ENCODE measurements around the gene STT3B. TPM values are rescaled to one million over a fixed set of nuclear protein-coding genes. Genes with fewer than 3 reads are reported as not detected.

Gene STT3B
- total RNA-seq, 3 donors from 2014 or later, result 86.0 to 118 (median 94.3) TPM

DNA sequence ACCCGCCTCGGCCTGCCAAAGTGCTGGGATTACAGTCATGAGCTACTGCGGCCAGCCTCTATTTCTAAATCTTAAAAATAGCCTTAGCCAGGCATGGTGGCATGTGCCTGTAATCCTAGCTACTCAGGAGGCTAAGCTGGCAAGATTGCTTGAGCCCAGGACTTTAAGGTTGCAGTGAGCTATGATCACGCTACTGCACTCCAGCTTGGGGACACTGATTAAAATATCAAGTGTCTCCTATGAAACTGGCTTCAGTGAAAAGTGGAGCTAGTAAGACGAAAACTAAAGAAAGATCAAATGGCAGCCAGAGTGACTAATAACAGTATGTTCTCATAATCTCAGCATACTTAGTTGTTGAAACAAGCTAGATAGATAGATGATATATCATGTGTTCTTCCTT, 112.5 kb downstream of the STT3B start:
- ATAC-seq, result no peak

DNA sequence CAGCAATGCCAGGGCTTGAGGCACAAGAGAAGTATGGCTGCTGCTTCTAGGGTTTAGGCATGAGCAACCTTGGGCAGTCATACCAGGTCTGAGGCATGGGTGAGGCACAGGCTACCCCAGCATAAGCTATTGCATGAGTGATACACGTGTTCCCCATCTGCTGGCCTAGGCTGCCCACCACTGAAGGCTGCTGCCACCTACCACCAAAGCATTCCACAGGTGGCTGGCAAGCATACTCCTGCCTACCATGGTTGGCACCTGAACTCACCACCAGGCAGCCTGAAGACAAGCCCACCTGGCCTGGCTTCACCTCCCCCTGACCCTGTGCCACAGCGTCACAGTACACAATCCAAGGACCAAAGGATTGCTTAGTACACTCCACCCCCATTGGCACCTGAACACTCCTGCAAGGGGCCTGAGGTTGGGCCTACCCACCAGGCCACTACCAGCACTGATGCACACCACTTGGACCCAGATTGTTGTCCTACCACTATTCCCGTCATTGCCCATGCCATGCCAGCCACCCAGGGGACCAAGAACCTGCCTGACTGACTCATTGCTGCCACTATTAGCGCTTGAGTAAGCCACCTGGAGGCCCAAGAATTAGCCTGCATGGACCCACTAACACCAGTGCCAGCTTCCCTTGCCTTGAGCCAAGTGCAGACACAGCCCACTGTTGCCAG, 115.7 kb downstream of the STT3B start:
- no peak for ATAC-seq
- peaks cover 55% of the 10 kb centered on the region for H3K9me3 ChIP-seq
- no peak overlapping the region for H3K4me3 ChIP-seq
- no peaks in the 10 kb centered on the region for H3K36me3 ChIP-seq (ENCODE audit: low read depth)
- intact Hi-C loops (cut with DNase I, micrococcal nuclease), result no loop called here
- DNase-seq, result no peak
- TF ChIP-seq, protein P1, sequence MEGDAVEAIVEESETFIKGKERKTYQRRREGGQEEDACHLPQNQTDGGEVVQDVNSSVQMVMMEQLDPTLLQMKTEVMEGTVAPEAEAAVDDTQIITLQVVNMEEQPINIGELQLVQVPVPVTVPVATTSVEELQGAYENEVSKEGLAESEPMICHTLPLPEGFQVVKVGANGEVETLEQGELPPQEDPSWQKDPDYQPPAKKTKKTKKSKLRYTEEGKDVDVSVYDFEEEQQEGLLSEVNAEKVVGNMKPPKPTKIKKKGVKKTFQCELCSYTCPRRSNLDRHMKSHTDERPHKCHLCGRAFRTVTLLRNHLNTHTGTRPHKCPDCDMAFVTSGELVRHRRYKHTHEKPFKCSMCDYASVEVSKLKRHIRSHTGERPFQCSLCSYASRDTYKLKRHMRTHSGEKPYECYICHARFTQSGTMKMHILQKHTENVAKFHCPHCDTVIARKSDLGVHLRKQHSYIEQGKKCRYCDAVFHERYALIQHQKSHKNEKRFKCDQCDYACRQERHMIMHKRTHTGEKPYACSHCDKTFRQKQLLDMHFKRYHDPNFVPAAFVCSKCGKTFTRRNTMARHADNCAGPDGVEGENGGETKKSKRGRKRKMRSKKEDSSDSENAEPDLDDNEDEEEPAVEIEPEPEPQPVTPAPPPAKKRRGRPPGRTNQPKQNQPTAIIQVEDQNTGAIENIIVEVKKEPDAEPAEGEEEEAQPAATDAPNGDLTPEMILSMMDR (IDR thresholded peaks at IDR 0.05), result no peak
- no peaks in the 10 kb centered on the region for H3K4me1 ChIP-seq (ENCODE audit: low read depth)

More for the DNA sequence above, 112.5 kb downstream of the STT3B start:
- intact Hi-C loops (cut with DNase I, micrococcal nuclease), result no loop called here
- Histone ChIP-seq H3K4me3 (no peak overlapping the region), H3K9me3 (peaks cover 23% of the 10 kb centered on the region), H3K36me3 (ENCODE audit: low read depth) (no peaks in the 10 kb centered on the region), H3K4me1 (ENCODE audit: low read depth) (no peaks in the 10 kb centered on the region)
- no peak for DNase-seq
- TF ChIP-seq, protein P1 (IDR thresholded peaks at IDR 0.05), result no peak

DNA sequence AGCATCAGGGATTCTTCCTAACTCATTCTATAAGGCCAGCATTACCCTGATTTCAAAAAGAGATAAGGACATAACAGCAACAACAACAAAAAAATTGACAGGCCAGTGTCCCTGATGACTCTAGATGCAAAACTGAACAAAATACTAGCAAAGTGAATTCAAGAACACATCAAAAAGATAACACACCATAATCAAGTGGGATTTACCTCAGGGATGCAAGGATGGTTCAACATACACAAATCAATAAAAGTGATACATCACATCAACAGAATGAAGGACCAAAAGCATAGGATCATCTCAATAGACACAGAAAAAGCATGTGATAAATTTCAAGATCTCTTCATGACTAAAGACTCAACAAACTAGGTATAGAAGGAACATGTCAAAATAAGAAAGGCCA, 119.6 kb downstream of the STT3B start:
- intact Hi-C loops (cut with DNase I, micrococcal nuclease), result no loop called here
- Histone ChIP-seq H3K36me3 (ENCODE audit: low read depth) (no peaks in the 10 kb centered on the region), H3K9me3 (peaks cover 90% of the 10 kb centered on the region), H3K4me3 (no peak overlapping the region), H3K4me1 (ENCODE audit: low read depth) (no peaks in the 10 kb centered on the region)
- TF ChIP-seq, protein P1 (IDR thresholded peaks at IDR 0.05), result no peak
- ATAC-seq (no peak), DNase-seq (no peak)

DNA sequence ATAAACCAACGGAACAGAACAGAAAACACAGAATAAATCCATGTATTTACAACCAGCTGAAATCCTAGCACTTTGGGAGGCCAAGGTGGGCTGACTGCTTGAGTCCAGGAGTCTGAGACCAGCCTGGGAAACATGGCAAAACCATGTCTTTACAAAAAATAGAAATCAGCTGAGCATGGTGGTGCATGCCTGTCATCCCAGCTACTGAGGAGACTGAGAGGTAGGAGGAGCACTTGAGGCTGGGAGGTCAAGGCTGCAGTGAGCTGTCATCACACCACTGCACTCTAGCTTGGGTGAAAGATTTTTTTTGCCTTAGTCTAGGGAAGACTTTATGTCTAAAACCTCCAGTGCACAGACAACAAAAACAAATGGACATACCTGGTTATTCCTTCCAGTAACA, 120.7 kb downstream of the STT3B start:
- Histone ChIP-seq H3K36me3 (ENCODE audit: low read depth) (no peaks in the 10 kb centered on the region), H3K4me1 (ENCODE audit: low read depth) (no peaks in the 10 kb centered on the region), H3K4me3 (no peak overlapping the region), H3K9me3 (peaks cover 85% of the 10 kb centered on the region)
- intact Hi-C loops (cut with DNase I, micrococcal nuclease), result no loop called here
- TF ChIP-seq, protein P1 (IDR thresholded peaks at IDR 0.05), result no peak
- ATAC-seq (no peak), DNase-seq (no peak)

DNA sequence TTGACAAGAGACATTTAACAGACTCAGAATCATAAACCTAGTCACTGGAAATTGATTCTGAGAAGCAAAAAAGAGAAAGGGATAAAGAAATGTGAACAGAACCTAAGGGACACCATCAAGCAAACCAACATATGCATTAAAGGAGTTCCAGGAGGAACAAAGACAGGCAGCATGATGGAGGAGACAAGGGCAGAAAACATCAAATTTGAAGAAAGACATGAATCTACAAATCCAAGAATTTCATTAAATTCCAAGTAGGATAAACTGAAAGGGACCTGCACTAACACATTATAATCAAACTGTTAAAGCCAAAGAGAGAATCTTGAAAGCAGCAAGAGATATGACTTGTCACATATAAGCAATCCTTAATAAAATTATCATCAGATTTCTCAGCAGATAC, 122.3 kb downstream of the STT3B start:
- TF ChIP-seq, protein P1 (IDR thresholded peaks at IDR 0.05), result no peak
- DNase-seq (no peak), ATAC-seq (no peak)
- Histone ChIP-seq H3K9me3 (peaks cover 70% of the 10 kb centered on the region), H3K36me3 (ENCODE audit: low read depth) (no peaks in the 10 kb centered on the region), H3K4me3 (no peak overlapping the region), H3K4me1 (ENCODE audit: low read depth) (no peaks in the 10 kb centered on the region)
- intact Hi-C loops (cut with DNase I, micrococcal nuclease), result no loop called here

All from mucosa of descending colon (tissue), 3 donors.